Urothelium cell line (cell line): ENCODE results near the gene TRMT112.

Experiments
- DNase-seq: peaks from one replicate; pipeline ENCODE4 v3.0.0; 2011; ENCODE audit warnings: low spot score, mixed read lengths
- FAIRE-seq: peaks from 2 replicates; lab custom pipeline; 2011; peaks lifted over from hg19 to GRCh38; lab: Jason Lieb, UNC

TRMT112 gene

GRCh38 chr11:64317325-64317960 is at the start of gene TRMT112:
Gene TRMT112 (minus strand): TSS chr11:64317559. CDS start chr11:64317526, 33 bp downstream.
- peak; percentile 90 for DNase-seq
- FAIRE-seq: peak; percentile 86

GRCh38 chr11:64366751-64367150 is 49.4 kb upstream of the TRMT112 start:
- DNase-seq (no peak), FAIRE-seq (no peak)

- FAIRE-seq (no peak), DNase-seq (no peak)
Observed at GRCh38 chr11:64364911-64365310, 47.6 kb upstream of the TRMT112 start.

DNA sequence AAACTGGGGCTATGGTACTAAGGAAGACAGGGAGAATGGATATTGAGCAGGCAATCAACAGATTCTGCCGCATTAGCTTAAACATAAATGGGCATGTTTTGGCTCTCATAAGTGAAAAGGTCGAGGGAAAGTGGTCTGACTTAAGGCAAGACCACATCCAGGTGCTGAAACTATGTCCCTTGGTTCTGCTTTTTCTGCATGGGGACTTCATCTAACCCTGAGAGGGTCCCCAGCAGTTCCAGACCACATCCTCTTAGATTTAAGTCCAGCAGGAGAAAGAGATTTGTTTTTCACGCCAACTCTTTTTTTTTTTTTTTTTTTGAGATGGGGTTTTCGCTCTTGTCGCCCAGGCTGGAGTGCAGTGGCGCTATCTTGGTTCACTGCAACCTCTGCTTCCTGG is 47.1 kb upstream of the TRMT112 start:
- DNase-seq: no peak

GRCh38 chr11:64362339-64362738 is 45.0 kb upstream of the TRMT112 start:
- DNase-seq (no peak), FAIRE-seq (no peak)

More for the DNA sequence above, 47.1 kb upstream of the TRMT112 start:
- no peak for FAIRE-seq

- FAIRE-seq (no peak), DNase-seq (no peak)
Observed at GRCh38 chr11:64361659-64362058, 44.3 kb upstream of the TRMT112 start.

DNA sequence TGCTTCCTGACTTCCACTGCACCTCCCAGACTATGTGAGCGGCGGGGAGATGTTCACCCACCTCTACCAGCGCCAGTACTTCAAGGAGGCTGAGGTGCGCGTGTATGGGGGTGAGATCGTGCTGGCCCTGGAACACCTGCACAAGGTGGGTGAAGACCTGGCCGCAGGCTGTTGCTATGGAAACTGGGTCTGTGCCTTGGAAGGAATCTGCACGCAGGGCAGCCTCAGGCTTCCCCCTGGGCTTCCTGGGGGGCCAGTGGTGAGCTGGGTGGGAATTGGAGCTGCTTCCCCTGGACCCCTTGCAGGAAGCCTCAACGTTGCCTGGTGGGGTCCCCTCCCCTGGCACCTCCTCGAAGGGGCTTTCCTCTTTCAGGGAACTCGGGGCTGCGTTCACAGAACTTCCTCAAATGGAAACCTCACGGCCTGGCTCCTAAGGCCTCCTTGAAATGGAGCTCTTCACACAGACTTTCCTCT is 43.1 kb upstream of the TRMT112 start:
- FAIRE-seq (no peak), DNase-seq (no peak)

- no peak for FAIRE-seq
- no peak for DNase-seq
Observed at GRCh38 chr11:64359712-64360445, 42.5 kb upstream of the TRMT112 start.

DNA sequence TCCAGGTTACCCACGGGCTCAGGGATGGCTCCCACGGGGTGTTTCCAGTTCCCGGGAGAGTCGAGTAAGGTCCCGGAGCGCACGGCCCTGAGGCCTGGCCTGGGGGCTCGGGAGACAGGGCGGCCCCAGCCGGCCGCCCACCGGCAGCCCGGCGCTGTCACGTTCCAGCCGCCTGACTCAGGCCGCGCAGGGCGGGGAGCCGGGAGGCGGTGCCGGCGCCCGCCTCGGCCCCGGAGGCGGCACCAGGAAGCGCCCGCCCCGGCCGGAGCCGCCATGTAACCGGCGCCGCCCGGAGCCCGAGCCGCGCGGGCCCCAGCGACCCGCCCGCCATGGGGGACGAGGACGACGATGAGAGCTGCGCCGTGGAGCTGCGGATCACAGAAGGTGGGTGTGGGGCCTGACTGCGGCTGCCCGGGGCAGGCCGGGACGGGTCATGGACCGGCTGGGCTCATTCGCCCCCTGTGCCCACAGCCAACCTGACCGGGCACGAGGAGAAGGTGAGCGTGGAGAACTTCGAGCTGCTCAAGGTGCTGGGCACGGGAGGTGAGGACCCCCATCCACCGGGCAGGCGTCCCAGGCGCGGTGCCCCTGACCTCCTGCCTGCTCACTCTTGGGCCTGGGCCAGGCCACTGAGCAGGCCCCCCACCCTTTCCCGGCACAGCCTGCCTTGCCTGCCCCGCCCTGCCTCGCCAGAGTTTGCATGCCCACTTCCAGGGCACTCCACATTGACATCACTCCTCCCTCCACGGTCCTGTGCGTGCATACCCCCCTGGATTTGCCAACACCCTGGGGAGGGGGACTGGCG is 41.8 kb upstream of the TRMT112 start, which contains the start of gene RPS6KA4:
RPS6KA4 (plus strand) TSS at position 256 of the 805 bp plus-strand sequence; CDS start at position 330, 74 bp downstream.
- DNase-seq (peak; percentile 92), FAIRE-seq (no peak)

DNA sequence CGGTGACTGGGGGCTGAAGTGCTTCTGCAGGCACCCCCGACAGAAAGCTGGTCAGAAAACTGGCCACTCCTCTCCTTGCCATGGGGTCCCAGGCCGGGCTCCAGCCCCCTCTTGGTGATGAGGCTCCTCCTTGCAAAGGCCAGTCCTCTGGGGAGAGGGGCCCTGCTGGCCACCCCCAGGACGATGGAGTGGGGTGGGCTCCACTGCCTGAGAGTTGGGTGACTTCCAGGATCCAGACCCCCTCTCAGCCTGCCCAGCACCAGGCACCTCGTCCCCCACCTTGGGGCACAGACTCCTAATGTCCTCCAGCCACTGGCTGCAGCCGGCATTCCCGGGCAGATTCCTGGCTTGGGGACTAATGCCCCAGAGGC is 41.2 kb upstream of the TRMT112 start:
- DNase-seq (no peak), FAIRE-seq (no peak)

DNA sequence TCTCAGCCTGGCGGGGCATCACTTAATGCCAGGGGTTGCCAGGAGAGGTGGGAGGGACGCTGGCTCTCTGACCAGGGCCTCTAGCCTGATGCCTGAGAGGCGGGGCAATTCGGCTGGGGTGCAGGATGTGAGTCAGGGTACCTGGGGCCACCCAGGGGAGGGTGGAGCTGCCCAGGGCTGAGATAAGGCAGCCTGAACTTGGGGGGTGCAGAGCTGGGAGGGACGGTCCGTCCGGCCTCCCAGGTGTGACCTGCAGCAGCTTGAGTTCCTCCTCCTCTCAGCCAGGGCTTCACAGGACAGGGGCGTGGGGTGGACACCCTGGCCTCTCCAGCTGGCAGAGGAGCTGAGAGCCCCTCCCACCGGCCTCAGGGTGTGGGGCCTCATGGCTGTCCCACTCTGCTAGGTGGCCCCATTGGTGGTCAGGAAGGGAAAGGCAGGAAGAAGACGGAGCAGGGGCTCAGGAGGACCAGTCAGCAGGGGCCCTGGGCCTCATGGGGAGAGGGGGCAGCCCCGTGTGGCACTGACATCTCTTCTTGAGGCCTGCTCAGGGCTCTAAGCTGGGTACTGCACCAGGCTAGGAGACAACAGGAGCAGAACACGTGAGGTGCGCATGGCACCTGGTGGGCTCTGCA is 40.7 kb upstream of the TRMT112 start:
- DNase-seq (peak; percentile 73), FAIRE-seq (no peak)

GRCh38 chr11:64357446-64357845 is 40.1 kb upstream of the TRMT112 start:
- no peak for DNase-seq
- no peak for FAIRE-seq

- peak; percentile 44 for DNase-seq
- no peak for FAIRE-seq
Observed at GRCh38 chr11:64356498-64357411, 39.4 kb upstream of the TRMT112 start.

DNA sequence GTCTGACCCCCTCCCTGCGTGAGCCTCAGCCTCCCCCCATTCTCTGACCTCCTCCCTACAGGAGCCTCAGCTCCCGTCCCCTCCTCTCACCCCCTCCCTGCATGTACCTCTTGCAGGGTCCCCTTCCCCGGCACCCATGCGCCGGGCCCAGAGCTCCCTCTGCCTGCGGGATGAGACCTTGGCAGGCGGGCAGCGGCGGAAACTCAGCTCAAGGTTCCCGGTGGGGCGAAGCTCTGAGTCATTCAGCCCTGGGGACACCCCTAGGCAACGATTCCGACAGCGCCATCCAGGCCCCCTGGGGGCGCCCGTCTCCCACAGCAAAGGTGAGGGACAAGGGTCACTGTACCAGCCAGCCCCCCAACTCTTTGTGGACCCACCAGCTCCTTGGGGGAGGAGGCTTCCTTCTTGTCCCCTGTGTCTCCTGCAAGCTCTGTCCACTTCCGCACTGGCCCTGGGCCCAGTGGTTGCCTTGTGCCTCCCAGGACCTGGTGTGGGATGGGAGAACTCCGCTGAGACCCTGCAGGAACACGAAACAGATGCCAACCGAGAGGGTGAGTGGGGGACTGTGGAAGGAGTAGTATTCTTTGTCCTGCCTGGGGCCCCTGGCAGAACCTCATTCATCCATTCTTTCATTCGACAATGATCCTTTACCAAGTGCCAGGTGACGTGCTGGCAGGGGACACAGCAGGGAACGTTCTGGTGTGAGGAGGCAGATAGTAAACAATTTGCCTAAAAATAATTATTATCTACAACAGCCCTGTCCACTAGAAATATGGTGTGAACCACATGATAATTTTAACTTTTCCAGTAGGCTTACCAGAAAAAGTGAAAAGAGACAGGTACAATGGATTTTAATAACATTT is 38.0 kb upstream of the TRMT112 start:
- FAIRE-seq (no peak), DNase-seq (peak; percentile 93)

DNA sequence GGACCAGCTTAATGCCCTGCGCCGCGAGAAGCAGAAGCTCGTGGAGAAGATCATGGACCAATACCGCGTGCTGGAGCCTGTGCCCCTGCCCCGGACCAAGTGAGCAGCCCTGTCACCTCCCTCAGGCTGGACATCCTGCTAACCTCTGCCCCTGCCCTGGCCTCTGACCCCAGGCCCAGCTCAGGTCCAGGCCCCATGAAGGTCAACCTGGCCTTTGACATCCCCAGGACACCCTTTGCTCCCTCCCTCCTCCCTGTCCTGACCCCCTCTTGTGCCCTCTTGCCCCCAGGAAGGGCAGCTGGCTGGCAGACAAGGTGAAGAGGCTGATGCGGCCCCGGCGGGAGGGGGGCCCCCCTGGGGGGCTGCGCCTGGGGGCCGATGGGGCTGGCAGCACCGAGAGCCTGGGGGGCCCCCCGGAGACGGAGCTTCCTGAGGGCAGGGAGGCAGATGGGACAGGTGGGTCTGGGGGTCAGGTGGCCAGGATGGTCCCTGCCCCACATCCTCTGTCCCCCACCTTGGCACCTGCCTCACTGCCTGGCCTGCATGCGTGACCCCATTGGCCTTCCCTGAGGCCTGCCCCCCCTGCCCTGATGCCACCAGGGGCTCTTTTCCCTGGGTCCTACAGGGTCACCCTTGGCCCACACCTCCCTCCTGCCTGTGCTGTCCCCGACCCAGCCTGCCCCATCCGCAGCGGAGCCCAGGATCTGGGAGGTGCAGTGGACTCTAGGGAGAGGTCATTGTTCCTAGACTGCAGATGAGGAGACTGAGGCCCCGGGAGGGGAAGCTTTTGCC is 36.6 kb upstream of the TRMT112 start:
- no peak for DNase-seq
- no peak for FAIRE-seq

DNA sequence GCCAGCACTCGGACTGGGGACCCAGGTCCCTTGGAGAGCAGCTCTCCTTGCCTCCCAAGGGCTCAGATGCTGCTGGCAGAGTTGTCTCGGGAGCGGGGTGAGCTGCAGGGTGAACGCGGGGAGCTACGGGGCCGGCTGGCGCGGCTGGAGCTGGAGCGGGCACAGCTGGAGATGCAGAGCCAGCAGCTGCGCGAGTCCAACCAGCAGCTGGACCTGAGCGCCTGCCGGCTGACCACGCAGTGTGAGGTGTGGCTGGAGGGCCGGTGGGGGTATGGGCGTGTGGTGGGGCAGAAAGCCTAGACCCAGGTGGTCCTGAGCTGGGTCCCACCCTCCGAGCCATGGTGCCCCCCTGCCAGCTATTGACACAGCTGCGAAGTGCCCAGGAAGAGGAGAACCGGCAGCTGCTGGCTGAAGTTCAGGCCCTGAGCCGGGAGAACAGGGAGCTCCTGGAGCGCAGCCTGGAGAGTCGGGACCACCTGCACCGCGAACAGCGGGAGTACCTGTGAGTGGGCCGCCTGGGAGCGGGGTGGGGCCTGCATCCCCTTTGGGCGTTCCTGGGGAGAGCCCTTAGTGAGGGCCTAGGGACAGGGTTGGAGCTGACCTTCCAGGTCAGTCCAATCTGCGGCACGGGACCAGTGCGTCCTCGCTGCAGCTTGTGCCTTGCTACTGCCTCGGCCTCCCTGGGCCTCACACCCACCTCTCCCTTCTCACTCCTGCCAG is 35.8 kb upstream of the TRMT112 start:
- no peak for DNase-seq
- no peak for FAIRE-seq
